GM12801 (cell line): ENCODE measurements around the gene WDR87.

ENCODE experiments used
- CTCF ChIP-seq: IDR thresholded peaks from one replicate; pipeline ENCODE4 v1.5.1; 2011; ENCODE audit warnings: control low read depth; ENCODE audit not compliant: insufficient read length; ENCODE audit errors: extremely low read depth

Gene WDR87

DNA sequence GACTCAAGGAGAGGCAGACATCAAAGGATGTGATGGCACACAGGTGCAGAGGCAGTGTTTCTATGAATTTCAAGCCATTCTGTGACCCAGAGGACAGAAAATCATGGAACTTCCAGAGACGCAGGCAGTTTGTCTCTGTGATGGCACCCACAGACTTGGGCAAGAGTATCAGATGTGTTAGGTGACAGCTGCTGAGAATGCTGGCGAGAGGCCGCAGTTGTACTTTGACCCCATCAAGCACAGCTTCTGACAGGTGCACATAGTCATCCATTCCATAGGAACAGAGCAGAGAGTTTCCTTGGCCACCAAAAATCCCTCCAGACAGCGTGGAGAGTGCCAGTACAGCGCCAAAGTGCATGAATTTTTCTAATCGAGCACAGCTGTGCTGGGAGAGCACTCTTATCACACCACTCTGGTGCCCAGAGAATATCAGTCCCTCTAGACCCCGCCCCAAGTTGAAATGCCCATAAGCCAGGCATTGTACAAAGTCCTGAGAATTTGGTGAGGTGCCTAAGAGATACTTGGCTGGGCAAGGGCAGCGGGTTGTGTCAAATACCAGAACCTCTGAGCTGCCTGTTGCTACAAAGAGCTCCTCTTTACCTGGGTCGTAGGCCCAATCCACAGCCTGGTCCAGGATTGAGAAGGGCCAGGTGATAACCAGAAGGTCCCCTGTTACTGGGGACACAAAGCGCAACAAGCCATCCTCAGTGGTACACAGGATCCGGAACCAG is 12.4 kb downstream of the WDR87 start:
- TF ChIP-seq CTCF: no peak

GRCh38 chr19:37886571-37886970 is 19.8 kb downstream of the WDR87 start:
- TF ChIP-seq CTCF: no peak

- TF ChIP-seq CTCF: no peak
Observed at GRCh38 chr19:37885392-37885791, 21.0 kb downstream of the WDR87 start.

- TF ChIP-seq CTCF: no peak
Observed at GRCh38 chr19:37877147-37877546, 29.2 kb downstream of the WDR87 start.

GRCh38 chr19:37876032-37876431 is 30.4 kb downstream of the WDR87 start:
- TF ChIP-seq CTCF: no peak

GRCh38 chr19:37874784-37875183 is 31.6 kb downstream of the WDR87 start:
- TF ChIP-seq CTCF: no peak

GRCh38 chr19:37872383-37872782 is 34.0 kb downstream of the WDR87 start:
- TF ChIP-seq CTCF: no peak

GRCh38 chr19:37869766-37870340 is 36.5 kb downstream of the WDR87 start:
- no peak for TF ChIP-seq CTCF
